GM12878 (cell line): ENCODE data around the gene ARHGDIG. TPM values are rescaled to one million over a fixed set of nuclear protein-coding genes. Genes with fewer than 3 reads are reported as not detected.

Experiments used
- ATAC-seq: fragments of 200-7000 bp; cut with Tn5 transposase; 3 replicates; pipeline ENCODE4 v1.9.1; 2020; ENCODE audit warnings: mild to moderate bottlenecking, moderate library complexity
- BruUV-seq: library from RNA; stranded (reverse); fragments of 400-500 nt; replicated peaks from 2 replicates; lab custom pipeline; 2021; lab: Mats Ljungman, UMichigan
- CTCF ChIA-PET: fragments of 300-600 bp; sonication (Branson Sonifier 250); formaldehyde crosslinking; extraction: SDS; loops from one replicate; lab custom pipeline; 2021; ENCODE audit warnings: inconsistent platforms; lab: Yijun Ruan, JAX
- POLR2A ChIA-PET: fragments of 350-600 bp; formaldehyde crosslinking; extraction: SDS; loops from one replicate; lab custom pipeline; 2021; ENCODE audit warnings: inconsistent platforms; lab: Charles Lee
- RAD21 ChIA-PET: fragments of 300-600 bp; sonication (Branson Sonifier 250); formaldehyde crosslinking; loops from one replicate; lab custom pipeline; 2023; ENCODE audit warnings: antibody characterized with exemption; ENCODE audit not compliant: unreplicated experiment; lab: Charles Lee
- SMC1A ChIA-PET: fragments of 300-600 bp; sonication (Branson Sonifier 250); formaldehyde crosslinking; loops from one replicate; lab custom pipeline; 2023; ENCODE audit not compliant: unreplicated experiment, uncharacterized antibody; lab: Charles Lee
- DNase-seq: peaks from one replicate; pipeline ENCODE4 v3.0.0-alpha.2; 2011; ENCODE audit warnings: low read depth, low spot score
- FAIRE-seq: peaks from 3 replicates; lab custom pipeline; 2011; peaks lifted over from hg19 to GRCh38; lab: Jason Lieb, UNC
- H2AFZ ChIP-seq: 2 replicates; pipeline ENCODE4 v1.6.0; 2011; ENCODE audit warnings: low read depth, low read length, control low read depth; ENCODE audit not compliant: control insufficient read depth
- H3K27ac ChIP-seq: 2 replicates; pipeline ENCODE4 v1.5.1; 2011; ENCODE audit warnings: control low read depth; ENCODE audit not compliant: control insufficient read depth, insufficient read depth
- H3K27me3 ChIP-seq, 2 experiments: replicated peaks in 1 of 2; 2 replicates each; pipeline versions ENCODE4 v1.6.0 to v1.6.1; 2011; ENCODE audit warnings: low read length in 1 of 2; ENCODE audit not compliant: control insufficient read depth in 2 of 2, insufficient read depth in 2 of 2
- H3K36me3 ChIP-seq, 2 experiments: 2 replicates each; pipeline ENCODE4 v1.5.1; 2011; ENCODE audit warnings: low read length in 1 of 2; ENCODE audit not compliant: control insufficient read depth in 2 of 2, insufficient read depth in 2 of 2
- H3K4me1 ChIP-seq: 2 replicates; pipeline ENCODE4 v1.6.1; 2011; ENCODE audit warnings: mild to moderate bottlenecking, low read length, moderate library complexity, mixed read lengths; ENCODE audit not compliant: control insufficient read depth, insufficient read depth
- H3K4me2 ChIP-seq: 2 replicates; pipeline ENCODE4 v1.6.0; 2011; ENCODE audit warnings: control low read depth; ENCODE audit not compliant: control insufficient read depth, insufficient read depth
- H3K4me3 ChIP-seq: fragments of 200-600 bp; sonication (generic); 2 replicates; pipeline ENCODE4 v1.5.1; 2016
- H3K79me2 ChIP-seq: 2 replicates; pipeline ENCODE4 v1.6.0; 2011; ENCODE audit warnings: low read length; ENCODE audit not compliant: control insufficient read depth, insufficient read depth
- H3K9ac ChIP-seq: 2 replicates; pipeline ENCODE4 v1.8.0; 2011; ENCODE audit warnings: low read length, control low read depth, mixed read lengths; ENCODE audit not compliant: control insufficient read depth, insufficient read depth
- H3K9me3 ChIP-seq: replicated peaks from 3 replicates; pipeline ENCODE4 v1.5.1; 2011; ENCODE audit warnings: mild to moderate bottlenecking, low read length; ENCODE audit not compliant: control insufficient read depth, insufficient read depth
- H4K20me1 ChIP-seq: 2 replicates; pipeline ENCODE4 v1.6.0; 2011; ENCODE audit not compliant: control insufficient read depth, insufficient read depth
- BACH1 ChIP-seq: fragments of 450-650 bp; IDR thresholded peaks from 2 replicates; pipeline ENCODE4 v1.6.1; 2017; ENCODE audit warnings: mild to moderate bottlenecking, borderline replicate concordance
- BHLHE40 ChIP-seq, 2 experiments: fragments of 450-650 bp in 1 of 2; IDR thresholded peaks; 2 replicates each; pipeline ENCODE4 v1.6.1; 2011 to 2017; ENCODE audit warnings: low read depth in 2 of 2, borderline replicate concordance in 1 of 2, improper control_type of control experiment in 1 of 2, low read length in 1 of 2, mild to moderate bottlenecking in 1 of 2
- CEBPB ChIP-seq, 2 experiments: fragments of 150-350 bp in 1 of 2; IDR thresholded peaks; 2 replicates each; pipeline ENCODE4 v1.6.1; 2012 to 2014; ENCODE audit warnings: low read depth in 2 of 2, low read length in 2 of 2, borderline replicate concordance in 1 of 2, inconsistent platforms in 1 of 2
- CHD2 ChIP-seq: IDR thresholded peaks from 2 replicates; pipeline ENCODE4 v1.6.1; 2011; ENCODE audit warnings: low read depth, low read length, improper control_type of control experiment, borderline replicate concordance
- CREM ChIP-seq: IDR thresholded peaks from 2 replicates; pipeline ENCODE4 v1.6.1; 2014; ENCODE audit warnings: antibody characterized with exemption, low read depth
- CTCF ChIP-seq, 3 experiments: IDR thresholded peaks in 2 of 3; conservative IDR thresholded peaks in 1 of 3; 2 replicates each; pipeline ENCODE4 v1.5.1; 2011; ENCODE audit warnings: low read depth in 3 of 3, low read length in 3 of 3, mild to moderate bottlenecking in 3 of 3, control low read depth in 2 of 3, moderate library complexity in 2 of 3, inconsistent platforms in 1 of 3, mixed read lengths in 1 of 3; ENCODE audit not compliant: control insufficient read depth in 2 of 3, insufficient read depth in 1 of 3; ENCODE audit errors: extremely low read depth in 1 of 3
- DPF2 ChIP-seq: fragments of 450-650 bp; IDR thresholded peaks from 2 replicates; pipeline ENCODE4 v1.6.1; 2017; ENCODE audit warnings: mild to moderate bottlenecking
- EGR1 ChIP-seq, 2 experiments: IDR thresholded peaks; 1 replicate in 1 of 2; 2 replicates in 1 of 2; pipeline ENCODE4 v1.6.1; 2011 to 2012; ENCODE audit warnings: low read depth in 2 of 2, low read length in 2 of 2, borderline replicate concordance in 1 of 2, mild to moderate bottlenecking in 1 of 2, moderate library complexity in 1 of 2
- GATAD2B ChIP-seq: fragments of 450-650 bp; conservative IDR thresholded peaks from 2 replicates; pipeline ENCODE4 v1.6.1; 2017; ENCODE audit warnings: low read depth, mild to moderate bottlenecking, moderate library complexity
- HDAC6 ChIP-seq: fragments of 200-600 bp; sonication (generic); IDR thresholded peaks from one replicate; pipeline ENCODE4 v1.8.0; 2017; ENCODE audit warnings: antibody characterized with exemption; ENCODE audit not compliant: unreplicated experiment
- IKZF1 ChIP-seq: fragments of 450-650 bp; conservative IDR thresholded peaks from 2 replicates; pipeline ENCODE4 v1.6.1; 2017; ENCODE audit warnings: antibody characterized with exemption, mild to moderate bottlenecking
- MEF2A ChIP-seq: IDR thresholded peaks from 2 replicates; pipeline ENCODE4 v1.6.1; 2011; ENCODE audit warnings: low read depth, mild to moderate bottlenecking, low read length, moderate library complexity; ENCODE audit not compliant: insufficient read depth
- NFYB ChIP-seq: IDR thresholded peaks from 2 replicates; pipeline ENCODE4 v1.6.1; 2011; ENCODE audit warnings: low read depth, mild to moderate bottlenecking, low read length, improper control_type of control experiment, moderate library complexity; ENCODE audit not compliant: insufficient read depth
- NR2F1 ChIP-seq: fragments of 450-650 bp; conservative IDR thresholded peaks from 2 replicates; pipeline ENCODE4 v1.6.1; 2017; ENCODE audit warnings: mild to moderate bottlenecking
- RUNX3 ChIP-seq: IDR thresholded peaks from 2 replicates; pipeline ENCODE4 v1.6.1; 2012; ENCODE audit warnings: low read length, inconsistent platforms
- SP1 ChIP-seq: IDR thresholded peaks from one replicate; pipeline ENCODE4 v1.6.1; 2011; ENCODE audit warnings: low read depth, low read length
- TAF1 ChIP-seq: IDR thresholded peaks from 2 replicates; pipeline ENCODE4 v1.6.1; 2011; ENCODE audit warnings: mild to moderate bottlenecking, low read depth, low read length, borderline replicate concordance
- TBL1XR1 ChIP-seq: IDR thresholded peaks from 2 replicates; pipeline ENCODE4 v1.6.1; 2012; ENCODE audit warnings: low read depth, low read length, improper control_type of control experiment
- TCF12 ChIP-seq: IDR thresholded peaks from 2 replicates; pipeline ENCODE4 v1.6.1; 2011; ENCODE audit warnings: low read depth, mild to moderate bottlenecking, low read length
- TCF3 ChIP-seq: IDR thresholded peaks from 2 replicates; pipeline ENCODE4 v1.6.1; 2012; ENCODE audit warnings: low read depth, mild to moderate bottlenecking, low read length, borderline replicate concordance; ENCODE audit not compliant: insufficient read depth
- YY1 ChIP-seq: IDR thresholded peaks from 2 replicates; pipeline ENCODE4 v1.6.1; 2011; ENCODE audit warnings: low read depth, mild to moderate bottlenecking, low read length
- WGBS: methylation state at CpG from one replicate; pipeline ENCODE4 v1.1.6; 2016; ENCODE audit warnings: low lambda C conversion rate; ENCODE audit not compliant: insufficient replicate concordance, insufficient coverage; ENCODE audit errors: missing lambda C conversion rate; 5-methylcytosine and 5-hydroxymethylcytosine counted together
- in situ Hi-C: fragments of 300-500 bp; cut with MboI; formaldehyde crosslinking; loops from 9 replicates; pipeline ENCODE4 v1.14.3; 2018; ENCODE audit warnings: mixed read lengths
- intact Hi-C: fragments of 100-400 bp; cut with micrococcal nuclease; formaldehyde crosslinking; loops from one replicate; pipeline ENCODE4 v1.14.2; 2022; ENCODE audit not compliant: unreplicated experiment
- polyA plus RNA-seq, 11 experiments: library from polyadenylated mRNA; depleted of rRNA in 4 of 11; unstranded in 6 of 11; stranded (reverse) in 5 of 11; fragments of >200 nt; fragmentation: Nextera tagmentation in 4 of 11; fragmentation: Illumina TruSeq in 1 of 11; extraction: Ambion mirVana in 4 of 11; extraction: Trizol in 1 of 11; gene quantifications; 1 replicate in 1 of 11; 2 replicates in 10 of 11; pipeline versions ENCODE4 v1.2.1 to v1.2.3, GENCODE V29; 2011 to 2016; ENCODE audit warnings: inconsistent platforms in 2 of 11, missing spikeins in 2 of 11, low read depth in 1 of 11
- total RNA-seq, 4 experiments: library from RNA; depleted of rRNA in 3 of 4; stranded (reverse); fragments of >200 nt in 3 of 4; fragmentation: Illumina TruSeq in 1 of 4; extraction: Trizol in 1 of 4; gene quantifications; 2 replicates each; pipeline versions ENCODE4 v1.2.1 to v1.2.3, GENCODE V29; 2013 to 2021
- TF ChIP-seq, protein P1 (sequence below): IDR thresholded peaks from 2 replicates; pipeline ENCODE4 v1.6.1; 2012; ENCODE audit warnings: low read depth, low read length, improper control_type of control experiment

The ARHGDIG gene
- total and polyA plus RNA-seq, 10 of the 15 experiments (the other 5 are each of a cell fraction or from before 2014, with no cell fraction given) = not detected

- 24% methylated on average over 55 of the region's 55 CpGs for WGBS
- Histone ChIP-seq H3K36me3 (peaks cover 0 to 1% of the 10 kb centered on the region in 2 experiments; a peak in 2 of 4 replicates), H3K4me1 (peaks cover 27% of the 10 kb centered on the region), H3K27ac (peak overlapping the region; percentile 69), H3K79me2 (peaks cover 19% of the 10 kb centered on the region), H3K9me3 (no peaks in the 10 kb centered on the region), H4K20me1 (no peaks in the 10 kb centered on the region), H3K27me3 (no peaks in the 10 kb centered on the region), H2AFZ (peak overlapping the region; percentile 81), H3K4me2 (peak overlapping the region; percentile 97), H3K4me3 (peak overlapping the region; percentile 68), H3K9ac (peak overlapping the region; percentile 51)
- ChIA-PET RAD21 (interaction anchor here (1.1 kb wide), 1 partner anchor 24 kb away, joined by 4 read pairs; no protein-coding TSS in a partner anchor), CTCF (interaction anchor here (0.8 kb wide), 1 partner anchor 24 kb away, joined by 3 read pairs; no protein-coding TSS in a partner anchor), SMC1A (interaction anchor here (1.2 to 2.5 kb wide), 2 partner anchors 25 to 97 kb away, joined by 3 to 9 read pairs; no protein-coding TSS in a partner anchor), POLR2A (no interaction called here)
- DNase-seq (no peak), FAIRE-seq (peak; percentile 61), ATAC-seq (peak; percentile 87)
- intact Hi-C loops (no loop called here), in situ Hi-C loops (no loop called here)
- peak; percentile 55; the same call in 1 of the 2 replicates for TF ChIP-seq TCF12
- TF ChIP-seq, protein P1, sequence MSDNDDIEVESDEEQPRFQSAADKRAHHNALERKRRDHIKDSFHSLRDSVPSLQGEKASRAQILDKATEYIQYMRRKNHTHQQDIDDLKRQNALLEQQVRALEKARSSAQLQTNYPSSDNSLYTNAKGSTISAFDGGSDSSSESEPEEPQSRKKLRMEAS = no peak
- peak; percentile 29; the same call in 1 of the 2 replicates for TF ChIP-seq CREM
- TF ChIP-seq CHD2 = peak; percentile 57; the same call in 1 of the 2 replicates
- TF ChIP-seq BHLHE40 (IDR thresholded peaks at IDR 0.05; ENCODE audit: borderline replicate concordance in 1 of 2, low read depth in 2 of 2, low read length in 1 of 2) = peak; percentile 49 to 82; a peak in 3 of 4 replicates
- peak; percentile 82 for TF ChIP-seq RUNX3
- TF ChIP-seq DPF2 = no peak
- peak; percentile 51 for TF ChIP-seq NR2F1
- no peak for TF ChIP-seq NFYB
- peak; percentile 57 for TF ChIP-seq IKZF1
- peak in 1 of 2 experiments; percentile 36; a peak in 1 of 3 replicates for TF ChIP-seq EGR1 (IDR thresholded peaks at IDR 0.05; ENCODE audit: borderline replicate concordance in 1 of 2, low read depth in 2 of 2, low read length in 2 of 2)
- TF ChIP-seq GATAD2B = 0 out of 2 replicates have a peak, but pooled peaks have one; percentile 11
- TF ChIP-seq CTCF (IDR thresholded peaks at IDR 0.05 in 2 of 3, conservative IDR thresholded peaks at IDR 0.05 in 1 of 3; ENCODE audit: control insufficient read depth in 2 of 3, extremely low read depth in 1 of 3, insufficient read depth in 1 of 3, low read depth in 3 of 3, low read length in 3 of 3) = peak in 1 of 3 experiments; percentile 12; a peak in 1 of 6 replicates
- TF ChIP-seq BACH1 = no peak
- 0 out of 2 replicates have a peak, but pooled peaks have one; percentile 67 for TF ChIP-seq TBL1XR1
- no peak for TF ChIP-seq HDAC6
- peak; percentile 31 for TF ChIP-seq SP1
- no peak for TF ChIP-seq TAF1
- 0 out of 2 replicates have a peak, but pooled peaks have one; percentile 50 for TF ChIP-seq TCF3
- TF ChIP-seq CEBPB (IDR thresholded peaks at IDR 0.05; ENCODE audit: borderline replicate concordance in 1 of 2, low read depth in 2 of 2, low read length in 2 of 2) = no peak
- no peak for TF ChIP-seq MEF2A
- peak; percentile 51; the same call in 1 of the 2 replicates for TF ChIP-seq YY1
- no TSS peak for BruUV-seq
These were observed 44.3 kb downstream of the ARHGDIG start for GRCh38 chr16:324451-325334.
